HG02885 (cell line): ENCODE results near the gene TAF11L4.
"Not testable (repeated sequence)": the region's sequence is repeated elsewhere in the genome, so short reads cannot be mapped to it uniquely, and the experiment has no call there.

Experiments used
- ATAC-seq: cut with Tn5 transposase; IDR thresholded peaks from one replicate; pipeline ENCODE4 v1.9.1; 2021; ENCODE audit warnings: mild to moderate bottlenecking; ENCODE audit not compliant: unreplicated experiment, poor library complexity

The TAF11L4 gene

DNA sequence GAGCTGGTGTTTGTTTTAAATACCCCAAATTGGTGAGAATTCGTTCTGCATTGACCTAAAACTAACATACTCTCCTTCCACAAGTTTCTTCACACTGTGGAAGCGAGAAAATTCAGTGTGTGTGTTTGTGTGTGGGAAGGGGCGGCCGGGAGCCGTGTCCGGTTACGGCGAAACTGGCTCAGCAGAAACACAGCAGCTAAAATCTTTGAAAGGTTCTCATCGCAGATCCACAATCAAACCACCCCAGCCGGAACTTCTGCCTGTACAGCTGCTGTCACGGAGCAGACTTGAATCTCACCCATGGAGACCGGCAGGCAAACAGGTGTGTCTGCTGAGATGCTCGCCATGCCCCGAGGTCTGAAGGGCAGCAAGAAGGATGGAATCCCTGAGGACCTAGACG lies at the start of gene TAF11L4:
TSS of gene TAF11L4 (plus strand) at position 301 of the 400 bp plus-strand sequence.
- ATAC-seq, result not testable (repeated sequence)

DNA sequence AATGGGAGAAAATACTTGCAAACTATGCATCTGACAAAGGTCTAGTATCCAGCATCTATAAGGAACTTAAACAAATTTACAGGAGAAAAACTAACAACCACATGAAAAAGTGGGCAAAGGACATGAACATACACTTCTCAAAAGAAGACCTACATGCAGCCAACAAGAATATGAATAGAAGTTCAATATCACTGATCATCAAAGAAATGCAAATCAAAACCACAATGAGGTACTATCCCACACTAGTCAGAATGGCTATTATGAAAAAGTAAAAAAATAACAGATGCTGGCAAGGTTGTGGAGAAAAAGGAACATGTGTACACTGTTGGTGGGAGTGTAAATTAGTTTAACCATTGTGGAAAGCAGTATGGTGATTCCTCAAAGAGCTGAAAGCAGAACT lies 46.5 kb upstream of the TAF11L4 start:
- peak; percentile 75 for ATAC-seq

- ATAC-seq, result no peak
Measured at GRCh38 chr5:17477043-17477442, 44.6 kb upstream of the TAF11L4 start.

DNA sequence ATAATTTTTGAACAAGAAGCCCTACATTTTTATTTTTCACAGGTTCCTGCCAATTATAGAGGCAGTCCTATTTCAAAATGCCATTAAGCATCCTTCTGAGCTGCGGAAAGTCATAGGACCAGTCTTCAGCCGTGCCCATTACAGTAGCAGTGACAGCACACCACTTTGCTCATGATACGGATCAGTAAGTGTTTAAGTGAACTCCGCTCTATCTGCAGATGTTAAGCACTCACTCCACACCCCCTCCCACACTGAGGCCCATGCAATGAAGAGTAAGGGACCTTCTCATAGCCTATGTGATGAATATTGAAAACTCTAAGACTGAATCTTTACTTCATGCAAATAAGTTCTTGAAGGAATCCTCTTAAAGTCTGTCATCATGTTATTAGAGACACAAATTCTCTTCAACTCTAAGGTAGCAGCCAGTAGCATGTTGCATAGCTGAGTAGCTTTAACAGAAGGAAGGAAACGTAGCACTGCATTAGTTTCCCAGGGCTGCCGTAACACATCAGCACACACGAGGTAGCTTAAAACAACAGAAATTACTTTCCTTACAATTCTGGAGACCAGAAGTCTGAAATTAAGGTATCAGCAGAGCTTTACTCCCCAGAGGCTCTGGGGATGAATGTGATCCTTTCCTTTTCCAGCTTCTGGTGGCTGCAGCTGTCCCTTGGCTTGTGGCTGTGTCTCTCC lies 43.9 kb upstream of the TAF11L4 start:
- ATAC-seq, result no peak

DNA sequence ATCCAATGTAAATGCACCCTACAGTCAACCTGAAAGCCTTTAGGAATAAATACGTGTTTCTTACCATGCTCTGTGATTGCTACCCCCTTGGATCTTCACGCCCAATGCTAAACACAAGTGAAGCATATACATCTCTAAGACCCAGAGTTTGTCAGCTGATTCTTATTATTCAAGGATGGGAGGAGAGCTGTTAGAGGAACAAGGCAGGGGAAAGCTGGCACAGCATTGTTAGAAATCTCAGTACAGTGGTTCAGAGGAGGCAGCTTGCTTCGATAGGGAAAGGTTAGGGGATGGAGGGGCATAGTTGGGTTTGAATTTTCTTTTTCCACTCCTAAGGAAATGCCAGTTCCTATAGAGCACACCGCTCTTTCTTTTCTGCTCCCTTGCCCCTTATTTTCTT lies 40.2 kb upstream of the TAF11L4 start:
- ATAC-seq, result no peak

DNA sequence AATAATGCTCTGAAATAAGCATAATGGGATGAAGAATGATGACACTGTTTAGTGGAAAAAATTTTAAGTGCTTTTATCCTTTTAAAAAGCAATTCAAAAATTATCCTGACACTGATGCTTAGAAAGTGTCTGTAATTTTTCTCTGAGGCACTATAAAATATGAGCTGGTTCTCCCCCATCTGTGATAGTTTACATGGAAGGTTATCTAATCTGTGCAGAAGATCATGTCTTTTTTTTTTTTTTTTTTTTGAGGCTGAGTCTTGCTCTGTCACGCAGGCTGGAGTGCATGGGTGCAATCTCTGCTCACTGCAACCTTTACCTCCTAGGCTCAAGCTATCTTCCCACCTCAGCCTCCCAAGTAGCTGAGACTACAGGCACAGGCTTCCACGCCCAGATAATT lies 38.8 kb upstream of the TAF11L4 start:
- no peak for ATAC-seq

- not testable (repeated sequence) for ATAC-seq
Measured at GRCh38 chr5:17486464-17487173, 35.0 kb upstream of the TAF11L4 start.

DNA sequence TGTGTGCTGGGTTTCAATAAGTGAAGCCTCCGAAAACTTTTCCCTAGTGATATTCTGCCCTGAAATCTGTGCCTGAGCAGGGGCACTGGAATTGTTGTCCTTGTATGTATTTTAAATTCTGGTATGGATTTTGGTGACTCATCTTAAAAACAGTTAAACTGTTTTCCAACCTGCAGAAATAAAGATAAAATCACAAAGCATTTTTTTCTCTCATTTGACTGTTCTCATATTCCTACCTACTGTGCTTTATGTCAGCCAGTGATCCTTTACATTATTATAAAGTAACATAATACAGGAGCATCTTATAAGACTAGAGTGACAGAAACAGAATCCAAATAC lies 34.5 kb upstream of the TAF11L4 start:
- ATAC-seq, result no peak

GRCh38 chr5:17491257-17491656 lies 30.3 kb upstream of the TAF11L4 start:
- ATAC-seq, result not testable (repeated sequence)

DNA sequence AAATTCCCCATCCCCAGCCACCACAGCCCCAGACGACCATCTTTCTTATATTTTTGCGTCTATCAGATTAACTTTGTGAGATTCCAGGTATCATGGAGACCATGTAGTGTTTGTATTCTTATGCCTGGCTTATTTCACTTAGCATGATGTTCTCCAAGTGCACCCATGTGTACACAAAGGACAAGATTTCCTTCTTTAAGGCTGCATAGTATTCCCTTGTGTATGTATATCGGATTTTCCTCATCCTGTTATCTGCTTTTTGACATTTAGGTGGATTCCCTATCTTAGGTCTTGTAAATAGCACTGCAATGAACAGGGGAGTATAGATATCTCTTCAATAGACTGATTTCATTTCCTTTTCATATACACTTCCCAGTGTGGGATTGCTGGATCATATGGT lies 28.8 kb upstream of the TAF11L4 start:
- ATAC-seq, result no peak

DNA sequence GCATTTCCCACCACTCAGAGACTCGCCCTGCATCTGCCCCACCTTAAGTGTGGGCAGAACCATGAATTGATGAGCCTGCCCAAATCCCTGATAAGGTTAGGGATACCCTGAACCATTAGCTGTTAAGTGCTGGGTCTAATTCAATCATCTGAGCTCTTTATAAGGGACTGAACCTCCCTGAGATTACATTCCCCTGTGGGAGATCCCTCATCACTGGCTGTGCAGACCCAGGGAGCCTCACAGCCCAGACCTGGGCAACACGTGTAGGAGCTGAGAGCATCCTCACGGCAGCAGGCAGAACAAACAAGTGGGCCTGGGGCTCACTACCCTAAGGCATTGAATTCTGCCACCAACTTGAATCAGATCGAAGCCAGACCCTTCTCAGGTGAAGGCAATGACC lies 24.2 kb upstream of the TAF11L4 start:
- no peak for ATAC-seq

DNA sequence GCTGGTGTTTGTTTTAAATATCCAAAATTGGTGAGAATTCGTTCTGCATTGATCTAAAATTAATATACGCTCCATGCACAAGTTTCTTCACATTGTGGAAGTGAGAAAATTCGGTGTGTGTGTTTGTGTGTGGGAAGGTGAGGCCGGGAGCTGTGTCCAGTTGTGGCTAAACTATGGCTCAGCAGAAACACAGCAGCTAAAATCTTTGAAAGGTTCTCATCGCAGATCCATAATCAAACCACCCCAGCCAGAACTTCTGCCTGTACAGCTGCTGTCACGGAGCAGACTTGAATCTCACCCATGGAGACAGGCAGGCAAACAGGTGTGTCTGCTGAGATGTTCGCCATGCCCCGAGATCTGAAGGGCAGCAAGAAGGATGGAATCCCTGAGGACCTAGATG lies 23.7 kb upstream of the TAF11L4 start, which contains the start of gene TAF11L2:
TSS of gene TAF11L2 (plus strand) at position 301 of the 400 bp plus-strand sequence.
- not testable (repeated sequence) for ATAC-seq

DNA sequence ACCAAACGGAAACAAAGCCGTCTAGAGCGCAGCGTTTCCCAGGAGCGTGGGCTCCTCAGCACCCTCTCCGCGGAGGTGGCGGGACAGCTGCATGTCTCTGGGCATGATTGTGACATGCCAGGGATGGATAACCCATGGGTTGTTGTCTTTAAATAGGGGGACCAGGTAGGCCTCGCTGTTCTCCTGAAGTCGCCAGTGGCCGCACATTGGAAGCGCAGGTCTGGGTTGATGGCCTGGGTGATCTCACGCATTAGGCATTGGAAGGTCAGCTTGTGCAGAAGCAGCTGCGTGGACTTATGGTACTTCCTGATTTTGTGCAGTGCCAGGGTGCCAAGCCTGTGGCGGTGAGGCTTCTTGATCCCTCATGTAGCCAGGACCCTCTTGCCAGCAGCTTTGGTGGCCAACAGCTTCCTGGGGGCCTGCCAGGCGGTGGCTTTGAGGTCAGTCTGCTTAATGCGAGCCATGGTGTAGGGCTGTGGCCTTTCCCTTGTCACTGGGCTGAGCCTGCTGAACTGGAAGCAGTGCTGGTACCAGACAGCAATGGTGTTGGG lies 9.8 kb upstream of the TAF11L4 start:
- no peak for ATAC-seq

DNA sequence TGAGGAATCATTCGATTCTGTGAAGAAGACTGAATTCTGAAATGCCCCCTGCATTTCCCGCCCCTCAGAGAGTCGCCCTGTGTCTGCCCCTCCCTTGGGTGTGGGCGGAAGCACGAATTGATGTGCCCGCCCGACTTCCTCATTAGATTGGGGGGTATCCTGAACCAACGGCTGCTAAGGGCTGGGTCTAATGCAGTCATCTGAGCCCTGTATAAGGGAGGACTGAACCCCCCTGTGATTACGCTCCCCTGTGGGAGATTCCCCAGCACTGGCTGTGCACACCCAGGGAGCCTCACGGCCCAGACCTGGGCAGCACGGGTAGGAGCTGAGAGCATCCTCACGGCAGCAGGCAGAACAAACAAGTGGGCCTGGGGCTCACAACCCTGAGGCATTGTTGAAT lies 4.1 kb upstream of the TAF11L4 start:
- ATAC-seq, result not testable (repeated sequence)

- ATAC-seq, result not testable (repeated sequence)
Measured at GRCh38 chr5:17518067-17518466, 3.5 kb upstream of the TAF11L4 start, which contains the start of gene TAF11L3. TAF11L3 (plus strand) TSS chr5:17518367.

GRCh38 chr5:17519508-17519907 lies 2.1 kb upstream of the TAF11L4 start:
- not testable (repeated sequence) for ATAC-seq

DNA sequence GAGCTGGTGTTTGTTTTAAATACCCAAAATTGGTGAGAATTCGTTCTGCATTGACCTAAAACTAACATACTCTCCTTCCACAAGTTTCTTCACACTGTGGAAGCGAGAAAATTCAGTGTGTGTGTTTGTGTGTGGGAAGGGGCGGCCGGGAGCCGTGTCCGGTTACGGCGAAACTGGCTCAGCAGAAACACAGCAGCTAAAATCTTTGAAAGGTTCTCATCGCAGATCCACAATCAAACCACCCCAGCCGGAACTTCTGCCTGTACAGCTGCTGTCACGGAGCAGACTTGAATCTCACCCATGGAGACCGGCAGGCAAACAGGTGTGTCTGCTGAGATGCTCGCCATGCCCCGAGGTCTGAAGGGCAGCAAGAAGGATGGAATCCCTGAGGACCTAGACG lies 3.3 kb downstream of the TAF11L4 start, which contains the start of gene TAF11L5:
TSS of gene TAF11L5 (plus strand) at position 301 of the 400 bp plus-strand sequence.
- ATAC-seq, result not testable (repeated sequence)

DNA sequence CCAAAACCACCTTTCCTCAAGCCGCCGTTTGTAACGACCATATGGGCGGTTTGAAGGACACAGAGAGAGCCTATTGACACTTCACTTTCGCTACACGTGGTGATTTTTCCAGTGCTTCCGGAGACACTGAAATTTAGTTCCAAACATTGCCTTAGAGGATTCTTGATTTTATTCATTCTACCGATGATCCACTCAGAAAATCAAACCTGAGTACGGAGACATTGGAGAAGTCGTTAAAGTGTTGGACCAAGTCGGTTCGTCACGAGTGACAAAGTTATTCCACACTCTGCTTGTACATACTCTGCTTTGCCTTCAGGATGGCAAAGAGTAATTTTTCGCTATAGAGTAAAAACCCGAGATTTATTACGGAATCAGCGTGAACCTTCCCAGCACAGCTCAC lies 4.9 kb downstream of the TAF11L4 start:
- ATAC-seq, result not testable (repeated sequence)

- ATAC-seq, result not testable (repeated sequence)
Measured at GRCh38 chr5:17528369-17528768, 6.8 kb downstream of the TAF11L4 start, which contains the start of gene TAF11L6. TAF11L6 (plus strand) TSS chr5:17528669.
